RWPE1 (cell line): ENCODE measurements around the gene RAP1GAP2.

Experiments
- CTCF ChIA-PET: fragments of 350-600 bp; sonication (Branson Sonifier 250); formaldehyde crosslinking; extraction: SDS; loops from one replicate; lab custom pipeline; 2021; lab: Yijun Ruan, JAX
- POLR2A ChIA-PET: fragments of 400-600 bp; formaldehyde crosslinking; extraction: SDS; loops from one replicate; lab custom pipeline; 2020; ENCODE audit warnings: antibody characterized with exemption; ENCODE audit not compliant: low non-redundant PET; lab: Yijun Ruan, JAX
- DNase-seq: peaks from one replicate; pipeline ENCODE4 v3.0.0; 2012; ENCODE audit warnings: low spot score
- H3K27ac ChIP-seq: fragments of 450-650 bp; 2 replicates; pipeline ENCODE4 v1.5.1; 2017
- TF ChIP-seq, protein P1 (sequence below): fragments of 450-650 bp; conservative IDR thresholded peaks from 2 replicates; pipeline ENCODE4 v1.5.1; 2017; ENCODE audit warnings: low read depth, mild to moderate bottlenecking

RAP1GAP2 gene

DNA sequence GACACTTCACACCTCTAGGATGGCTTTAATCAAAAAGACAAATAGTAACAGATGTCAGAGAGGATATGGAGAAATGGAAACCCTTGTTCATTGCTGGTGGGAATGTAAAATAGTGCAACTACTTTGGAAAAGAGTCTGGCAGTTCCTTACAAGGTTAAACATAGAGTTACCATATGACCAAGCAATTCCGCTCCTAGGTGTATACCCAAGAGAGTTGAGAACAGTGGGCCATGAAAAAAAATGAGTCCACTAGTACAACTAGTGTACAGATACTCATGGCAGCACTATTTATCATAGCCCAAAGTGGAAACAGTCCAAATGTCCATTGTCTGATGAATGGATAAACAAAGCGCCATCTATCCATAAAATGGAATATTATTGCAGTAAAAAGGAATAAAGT is 228.1 kb downstream of the RAP1GAP2 start:
- POLR2A ChIA-PET, result no interaction called here
- CTCF ChIA-PET, result no interaction called here
- no peak for DNase-seq
- TF ChIP-seq, protein P1, sequence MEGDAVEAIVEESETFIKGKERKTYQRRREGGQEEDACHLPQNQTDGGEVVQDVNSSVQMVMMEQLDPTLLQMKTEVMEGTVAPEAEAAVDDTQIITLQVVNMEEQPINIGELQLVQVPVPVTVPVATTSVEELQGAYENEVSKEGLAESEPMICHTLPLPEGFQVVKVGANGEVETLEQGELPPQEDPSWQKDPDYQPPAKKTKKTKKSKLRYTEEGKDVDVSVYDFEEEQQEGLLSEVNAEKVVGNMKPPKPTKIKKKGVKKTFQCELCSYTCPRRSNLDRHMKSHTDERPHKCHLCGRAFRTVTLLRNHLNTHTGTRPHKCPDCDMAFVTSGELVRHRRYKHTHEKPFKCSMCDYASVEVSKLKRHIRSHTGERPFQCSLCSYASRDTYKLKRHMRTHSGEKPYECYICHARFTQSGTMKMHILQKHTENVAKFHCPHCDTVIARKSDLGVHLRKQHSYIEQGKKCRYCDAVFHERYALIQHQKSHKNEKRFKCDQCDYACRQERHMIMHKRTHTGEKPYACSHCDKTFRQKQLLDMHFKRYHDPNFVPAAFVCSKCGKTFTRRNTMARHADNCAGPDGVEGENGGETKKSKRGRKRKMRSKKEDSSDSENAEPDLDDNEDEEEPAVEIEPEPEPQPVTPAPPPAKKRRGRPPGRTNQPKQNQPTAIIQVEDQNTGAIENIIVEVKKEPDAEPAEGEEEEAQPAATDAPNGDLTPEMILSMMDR, result no peak
- no peak overlapping the region for H3K27ac ChIP-seq

DNA sequence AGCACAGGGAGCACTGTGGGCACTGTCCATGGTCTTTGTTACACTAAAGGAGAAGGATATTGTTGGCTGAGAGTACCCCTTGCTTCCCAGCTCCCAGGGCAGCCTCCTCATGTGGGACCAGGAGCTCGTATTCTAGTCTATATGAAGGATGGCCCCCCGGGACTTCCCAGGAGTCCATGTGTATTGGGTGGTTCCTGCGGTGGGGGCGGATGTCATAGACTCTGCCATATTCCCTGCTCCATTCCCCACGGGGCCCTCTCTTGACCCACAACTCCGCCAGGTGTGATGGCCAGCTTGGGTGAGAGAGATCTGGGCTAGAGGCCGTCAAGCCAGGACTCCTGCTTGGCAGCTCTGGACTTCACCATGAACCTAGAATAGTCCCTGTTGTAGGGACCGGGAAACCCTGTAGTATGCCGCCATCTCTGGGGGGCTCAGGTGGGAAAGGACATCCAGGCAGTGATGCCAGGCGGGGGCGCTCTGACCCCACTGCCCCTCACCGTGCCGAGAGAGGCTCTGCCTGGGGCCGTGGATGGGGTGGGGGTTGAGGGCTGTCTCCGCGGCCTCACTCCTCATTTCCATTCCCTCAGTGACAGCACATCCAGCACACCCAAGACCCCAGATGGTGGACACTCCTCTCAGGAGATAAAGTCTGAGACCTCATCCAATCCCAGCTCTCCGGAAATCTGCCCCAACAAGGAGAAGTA is 229.3 kb downstream of the RAP1GAP2 start:
- CTCF ChIA-PET, result interaction anchor here (0.5 to 0.6 kb wide), 3 partner anchors 239 to 1526 kb away, joined by 3 read pairs; no protein-coding TSS in a partner anchor
- no peak overlapping the region for H3K27ac ChIP-seq
- TF ChIP-seq, protein P1, result no peak
- DNase-seq, result no peak
- POLR2A ChIA-PET, result no interaction called here

DNA sequence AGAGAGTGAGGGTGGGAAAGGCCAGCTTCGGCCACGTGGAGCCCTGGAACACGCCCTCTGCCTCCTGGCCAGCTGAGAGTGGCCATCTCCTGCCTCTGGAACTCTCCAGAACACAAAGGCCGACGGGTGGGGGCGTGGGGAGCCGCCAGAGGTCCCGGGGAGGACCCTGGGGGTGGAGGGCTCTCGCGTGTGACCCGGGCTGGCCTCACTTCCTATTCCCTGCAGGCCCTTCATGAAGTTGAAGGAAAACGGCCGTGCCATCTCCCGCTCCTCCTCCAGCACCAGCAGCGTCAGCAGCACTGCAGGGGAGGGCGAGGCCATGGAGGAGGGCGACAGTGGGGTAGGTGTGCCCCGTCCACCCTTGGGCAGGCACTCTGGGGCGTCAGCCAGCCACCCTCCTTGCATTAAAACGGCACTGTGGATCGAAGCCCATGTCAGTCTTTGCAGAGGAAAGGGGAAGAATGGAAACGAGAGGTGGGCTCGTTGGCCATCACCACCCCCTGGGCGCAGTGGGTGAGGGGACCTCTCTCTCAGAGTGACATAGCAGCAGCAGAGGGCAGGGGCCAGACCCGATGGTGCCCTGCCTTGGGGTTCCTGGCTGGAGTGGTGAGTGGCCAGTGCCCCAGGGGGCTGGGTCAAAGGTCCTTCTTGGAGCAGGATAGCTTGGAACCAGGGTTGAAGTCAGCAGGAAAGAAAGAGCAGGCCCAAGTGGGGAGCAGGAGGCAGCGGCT is 230.1 kb downstream of the RAP1GAP2 start:
- DNase-seq, result no peak
- TF ChIP-seq, protein P1, result no peak
- no peak overlapping the region for H3K27ac ChIP-seq
- POLR2A ChIA-PET, result no interaction called here
- CTCF ChIA-PET, result interaction anchor here (0.6 kb wide), 1 partner anchor 240 kb away, joined by 3 read pairs; no protein-coding TSS in a partner anchor

DNA sequence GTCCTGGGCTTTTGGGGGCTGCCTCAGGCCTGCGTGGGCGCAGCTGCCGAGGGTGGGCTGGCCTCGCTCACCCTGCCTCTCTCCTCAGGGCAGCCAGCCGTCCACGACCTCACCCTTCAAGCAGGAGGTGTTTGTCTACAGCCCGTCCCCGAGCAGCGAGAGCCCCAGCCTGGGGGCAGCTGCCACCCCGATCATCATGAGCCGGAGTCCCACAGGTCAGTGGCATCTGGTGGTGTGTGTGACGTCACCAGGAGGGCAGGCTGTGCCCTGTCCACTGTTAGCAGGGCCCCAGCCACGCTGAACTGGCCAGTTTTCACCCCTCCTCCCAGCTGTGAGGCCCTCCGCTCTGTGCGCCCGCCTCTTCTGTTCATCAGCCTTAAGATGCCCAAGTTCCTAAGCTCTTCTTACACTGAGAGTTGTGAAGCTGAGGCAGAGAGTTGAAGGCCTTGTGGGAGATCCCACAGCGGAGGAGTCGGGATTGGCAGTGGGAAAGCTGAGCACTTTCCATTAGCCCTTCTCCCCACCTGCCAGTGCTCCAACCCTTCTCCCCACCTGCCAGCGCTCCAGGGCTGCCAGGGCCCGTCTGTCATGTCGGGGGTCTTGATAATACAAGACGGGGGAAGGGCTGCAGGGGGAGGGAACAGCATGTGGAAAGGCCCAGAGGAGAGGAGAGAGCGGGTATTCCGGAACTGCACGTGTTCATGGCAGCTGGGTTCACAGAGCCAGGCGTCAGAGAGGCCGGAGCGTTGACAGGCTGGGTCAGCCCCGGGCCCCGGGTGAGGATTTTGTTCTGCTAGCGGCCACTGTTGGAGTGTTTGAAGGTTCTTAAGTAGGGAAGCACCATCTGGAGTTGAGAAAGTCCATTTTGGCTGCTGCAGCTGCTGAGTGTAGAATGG is 230.9 kb downstream of the RAP1GAP2 start:
- CTCF ChIA-PET, result no interaction called here
- no peak for DNase-seq
- POLR2A ChIA-PET, result interaction anchor here (0.6 kb wide), 1 partner anchor 164 kb away, joined by 3 read pairs; no protein-coding TSS in a partner anchor
- no peak overlapping the region for H3K27ac ChIP-seq
- TF ChIP-seq, protein P1, result no peak

DNA sequence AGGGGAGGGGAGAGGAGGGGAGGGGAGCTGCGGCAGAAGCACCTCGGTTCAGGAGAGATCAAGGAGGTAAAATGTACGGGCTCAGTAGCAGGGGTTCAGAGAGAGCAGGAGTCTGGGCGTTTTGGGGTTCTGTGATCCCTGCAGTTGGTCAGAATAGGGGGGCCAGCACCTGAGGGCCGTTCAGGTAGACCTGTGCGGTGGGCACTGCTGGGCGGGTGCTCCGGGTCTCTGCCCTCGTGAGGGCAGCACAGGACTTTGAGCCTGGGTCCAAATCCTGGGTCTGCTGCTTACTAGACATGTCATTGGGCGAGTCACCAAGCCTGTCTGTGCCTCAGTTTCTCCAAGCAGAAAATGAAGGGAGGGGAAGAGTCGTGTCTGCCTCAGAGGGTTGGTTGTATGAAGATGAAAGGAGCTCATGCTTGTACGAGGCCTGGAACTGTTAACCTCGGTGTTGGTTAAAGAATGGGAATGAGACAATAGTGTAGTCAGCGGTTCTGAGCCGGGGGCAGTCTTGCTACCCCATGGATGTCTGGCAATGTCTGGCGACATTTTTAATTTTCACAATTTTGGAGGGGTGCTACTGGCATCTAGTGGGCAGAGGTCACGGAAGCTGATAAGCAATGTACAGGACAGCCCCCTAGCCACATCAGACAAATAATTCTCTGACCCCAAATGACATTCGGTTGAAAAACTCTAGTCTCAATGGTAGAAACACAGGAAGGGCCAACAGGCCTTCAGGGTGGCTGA is 231.7 kb downstream of the RAP1GAP2 start:
- CTCF ChIA-PET, result no interaction called here
- peak overlapping the region; percentile 61; the same call in 1 of the 2 replicates for H3K27ac ChIP-seq
- DNase-seq, result no peak
- POLR2A ChIA-PET, result interaction anchor here (0.6 kb wide), 1 partner anchor 165 kb away, joined by 3 read pairs; no protein-coding TSS in a partner anchor
- TF ChIP-seq, protein P1, result no peak
